ENCODE results near the gene BRCA2.

GRCh38 chr13:32431361-32431760, 116.1 kb downstream of the BRCA2 start:
- TF ChIP-seq POLR2A (IDR thresholded peaks at IDR 0.05): no peak
- TF ChIP-seq CTCF (IDR thresholded peaks at IDR 0.05): no peak

All from thyroid gland (tissue), 4 donors.